TTC549 (cell line): ENCODE measurements around the gene TRIM44.
"Not testable (repeated sequence)": the region's sequence is repeated elsewhere in the genome, so short reads cannot be mapped to it uniquely, and the experiment has no call there.

Experiments used
- FAIRE-seq: peaks from 2 replicates; lab custom pipeline; 2012; peaks lifted over from hg19 to GRCh38; lab: Jason Lieb, UNC

Gene TRIM44

GRCh38 chr11:35822815-35823495, 160.4 kb downstream of the TRIM44 start:
- no peak for FAIRE-seq

GRCh38 chr11:35823742-35824298, 161.2 kb downstream of the TRIM44 start:
- FAIRE-seq = no peak

GRCh38 chr11:35825386-35825785, 162.8 kb downstream of the TRIM44 start:
- FAIRE-seq = no peak

GRCh38 chr11:35826006-35826405, 163.4 kb downstream of the TRIM44 start:
- no peak for FAIRE-seq

GRCh38 chr11:35826949-35827348, 164.4 kb downstream of the TRIM44 start:
- no peak for FAIRE-seq

GRCh38 chr11:35836205-35836604, 173.6 kb downstream of the TRIM44 start:
- FAIRE-seq = no peak

GRCh38 chr11:35838071-35838470, 175.5 kb downstream of the TRIM44 start:
- no peak for FAIRE-seq

- not testable (repeated sequence) for FAIRE-seq
Observed at GRCh38 chr11:35838697-35839367, 176.3 kb downstream of the TRIM44 start.

GRCh38 chr11:35839368-35840161, 177.0 kb downstream of the TRIM44 start:
- no peak for FAIRE-seq

GRCh38 chr11:35841733-35842132, 179.2 kb downstream of the TRIM44 start:
- no peak for FAIRE-seq

- no peak for FAIRE-seq
Observed at GRCh38 chr11:35842958-35843357, 180.4 kb downstream of the TRIM44 start.

GRCh38 chr11:35844579-35844978, 182.0 kb downstream of the TRIM44 start:
- no peak for FAIRE-seq

GRCh38 chr11:35845860-35846259, 183.3 kb downstream of the TRIM44 start:
- no peak for FAIRE-seq

- no peak for FAIRE-seq
Observed at GRCh38 chr11:35846874-35847273, 184.3 kb downstream of the TRIM44 start.

GRCh38 chr11:35847473-35847872, 184.9 kb downstream of the TRIM44 start:
- FAIRE-seq = no peak

- FAIRE-seq = no peak
Observed at GRCh38 chr11:35848616-35849015, 186.0 kb downstream of the TRIM44 start.

GRCh38 chr11:35850191-35850590, 187.6 kb downstream of the TRIM44 start:
- no peak for FAIRE-seq

- no peak for FAIRE-seq
Observed at GRCh38 chr11:35851342-35851741, 188.8 kb downstream of the TRIM44 start.

GRCh38 chr11:35852056-35852455, 189.5 kb downstream of the TRIM44 start:
- no peak for FAIRE-seq

GRCh38 chr11:35853971-35854370, 191.4 kb downstream of the TRIM44 start:
- FAIRE-seq = no peak

- no peak for FAIRE-seq
Observed at GRCh38 chr11:35855671-35856070, 193.1 kb downstream of the TRIM44 start.

- no peak for FAIRE-seq
Observed at GRCh38 chr11:35856259-35856658, 193.7 kb downstream of the TRIM44 start.

- no peak for FAIRE-seq
Observed at GRCh38 chr11:35856756-35857155, 194.2 kb downstream of the TRIM44 start.
